K562 (cell line): Measurements from ENCODE around the gene WDR46. TPM values are rescaled to one million over a fixed set of nuclear protein-coding genes. Genes with fewer than 3 reads are reported as not detected.

Experiments used
- AFF1 ChIP-seq, 2 experiments: fragments of 450-650 bp; IDR thresholded peaks; 2 replicates each; pipeline ENCODE4 v1.6.1; 2018; ENCODE audit warnings: mild to moderate bottlenecking in 2 of 2, low read depth in 1 of 2; ENCODE audit not compliant: partially characterized antibody in 2 of 2
- ATF4 ChIP-seq: fragments of 450-650 bp; formaldehyde crosslinking; IDR thresholded peaks from 2 replicates; pipeline ENCODE4 v1.4.0; 2022; ENCODE audit warnings: mild to moderate bottlenecking, moderate library complexity
- CREBBP ChIP-seq: IDR thresholded peaks from one replicate; pipeline ENCODE4 v1.6.1; 2012; ENCODE audit warnings: low read depth, mild to moderate bottlenecking, control low read depth, inconsistent platforms, low read length
- DPF2 ChIP-seq: fragments of 450-650 bp; IDR thresholded peaks from 2 replicates; pipeline ENCODE4 v1.6.1; 2016
- ESRRB ChIP-seq: fragments of 250-450 bp; sonication (Bioruptor Pico); IDR thresholded peaks from 2 replicates; pipeline ENCODE4 v1.5.0; 2020; ENCODE audit warnings: mild to moderate bottlenecking, moderate library complexity, borderline replicate concordance
- GMEB1 ChIP-seq: fragments of 250-450 bp; sonication (Bioruptor Pico); IDR thresholded peaks from 2 replicates; pipeline ENCODE4 v1.4.0; 2020; ENCODE audit warnings: mild to moderate bottlenecking
- HDAC1 ChIP-seq, 2 experiments: fragments of 450-650 bp; IDR thresholded peaks; 2 replicates each; pipeline ENCODE4 v1.6.1; 2016 to 2017; ENCODE audit warnings: inconsistent platforms in 1 of 2, mild to moderate bottlenecking in 1 of 2, moderate library complexity in 1 of 2
- MCM7 ChIP-seq, 2 experiments: fragments of 450-650 bp; IDR thresholded peaks; 2 replicates each; pipeline ENCODE4 v1.6.1; 2016 to 2018
- PHF8 ChIP-seq: fragments of 200-600 bp; sonication (generic); IDR thresholded peaks from 2 replicates; pipeline ENCODE4 v1.6.1; 2012; ENCODE audit warnings: mixed run types, mild to moderate bottlenecking, inconsistent platforms, low read length, moderate library complexity, borderline replicate concordance
- PML ChIP-seq: IDR thresholded peaks from 2 replicates; pipeline ENCODE4 v1.6.1; 2012; ENCODE audit warnings: low read length, inconsistent platforms
- POU5F1 ChIP-seq: fragments of 150-350 bp; IDR thresholded peaks from 2 replicates; pipeline ENCODE4 v1.6.1; 2014; ENCODE audit warnings: borderline replicate concordance, low read length, low read depth, mild to moderate bottlenecking; ENCODE audit not compliant: partially characterized antibody
- RNF219 ChIP-seq: fragments of 250-450 bp; sonication (Bioruptor Pico); IDR thresholded peaks from 2 replicates; pipeline ENCODE4 v1.5.0; 2022; ENCODE audit warnings: mild to moderate bottlenecking
- ZNF347 ChIP-seq: fragments of 450-650 bp; formaldehyde crosslinking; IDR thresholded peaks from 2 replicates; pipeline ENCODE4 v1.4.0; 2020; ENCODE audit warnings: low read depth, mild to moderate bottlenecking, moderate library complexity
- ZNF830 ChIP-seq: fragments of 250-450 bp; sonication (Bioruptor Pico); IDR thresholded peaks from 2 replicates; pipeline ENCODE4 v1.5.0; 2021; ENCODE audit warnings: mild to moderate bottlenecking
- polyA plus RNA-seq, 8 experiments: library from polyadenylated mRNA; depleted of rRNA in 4 of 8; stranded (reverse) in 5 of 8; unstranded in 3 of 8; fragments of >200 nt; fragmentation: Nextera tagmentation in 2 of 8; fragmentation: Illumina TruSeq in 1 of 8; extraction: Ambion mirVana in 2 of 8; extraction: Trizol in 1 of 8; gene quantifications; 2 replicates each; pipeline versions ENCODE4 v1.2.1 to v1.2.3, GENCODE V29; 2011 to 2014; ENCODE audit warnings: inconsistent platforms in 1 of 8, missing spikeins in 1 of 8
- total RNA-seq, 7 experiments: library from RNA; depleted of rRNA in 6 of 7; stranded (reverse); fragments of >200 nt in 6 of 7; fragmentation: Illumina TruSeq in 2 of 7; extraction: Trizol in 2 of 7; gene quantifications; 2 replicates each; pipeline versions ENCODE4 v1.2.1 to v1.2.3, GENCODE V29; 2011 to 2021; ENCODE audit warnings: low replicate concordance in 1 of 7
- TF ChIP-seq, protein P1 (sequence below): fragments of 450-650 bp; formaldehyde crosslinking; IDR thresholded peaks from 2 replicates; pipeline ENCODE4 v1.4.0; 2022; ENCODE audit warnings: missing genetic modification characterization
- TF ChIP-seq, protein P2 (sequence below): fragments of 450-650 bp; formaldehyde crosslinking; IDR thresholded peaks from 2 replicates; pipeline ENCODE4 v1.4.0; 2020; ENCODE audit warnings: mild to moderate bottlenecking, moderate library complexity

Gene WDR46
- total and polyA plus RNA-seq, 9 of the 15 experiments (the other 6 are each of a cell fraction or from before 2014, with no cell fraction given): 8.9 to 146 (median 93.1) TPM

- TF ChIP-seq POU5F1 (no peak), PHF8 (peak; percentile 76), GMEB1 (CRISPR knock-in tag) (0 out of 2 replicates have a peak, but pooled peaks have one; percentile 37), ESRRB (CRISPR knock-in tag) (no peak), RNF219 (CRISPR knock-in tag) (no peak), MCM7 (IDR thresholded peaks at IDR 0.05) (no peak), DPF2 (no peak), AFF1 (IDR thresholded peaks at IDR 0.05; ENCODE audit: low read depth in 1 of 2, partially characterized antibody in 2 of 2) (no peak), ZNF830 (peak; percentile 64; the same call in 1 of the 2 replicates), CREBBP (no peak), HDAC1 (IDR thresholded peaks at IDR 0.05) (no peak), ATF4 (CRISPR knock-in tag) (peak; percentile 51; the same call in 1 of the 2 replicates), PML (no peak), ZNF347 (CRISPR knock-in tag) (0 out of 2 replicates have a peak, but pooled peaks have one; percentile 13)
- TF ChIP-seq, protein P1, sequence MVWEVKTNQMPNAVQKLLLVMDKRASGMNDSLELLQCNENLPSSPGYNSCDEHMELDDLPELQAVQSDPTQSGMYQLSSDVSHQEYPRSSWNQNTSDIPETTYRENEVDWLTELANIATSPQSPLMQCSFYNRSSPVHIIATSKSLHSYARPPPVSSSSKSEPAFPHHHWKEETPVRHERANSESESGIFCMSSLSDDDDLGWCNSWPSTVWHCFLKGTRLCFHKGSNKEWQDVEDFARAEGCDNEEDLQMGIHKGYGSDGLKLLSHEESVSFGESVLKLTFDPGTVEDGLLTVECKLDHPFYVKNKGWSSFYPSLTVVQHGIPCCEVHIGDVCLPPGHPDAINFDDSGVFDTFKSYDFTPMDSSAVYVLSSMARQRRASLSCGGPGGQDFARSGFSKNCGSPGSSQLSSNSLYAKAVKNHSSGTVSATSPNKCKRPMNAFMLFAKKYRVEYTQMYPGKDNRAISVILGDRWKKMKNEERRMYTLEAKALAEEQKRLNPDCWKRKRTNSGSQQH (CRISPR knock-in tag): peak; percentile 65; the same call in 1 of the 2 replicates
- TF ChIP-seq, protein P2, sequence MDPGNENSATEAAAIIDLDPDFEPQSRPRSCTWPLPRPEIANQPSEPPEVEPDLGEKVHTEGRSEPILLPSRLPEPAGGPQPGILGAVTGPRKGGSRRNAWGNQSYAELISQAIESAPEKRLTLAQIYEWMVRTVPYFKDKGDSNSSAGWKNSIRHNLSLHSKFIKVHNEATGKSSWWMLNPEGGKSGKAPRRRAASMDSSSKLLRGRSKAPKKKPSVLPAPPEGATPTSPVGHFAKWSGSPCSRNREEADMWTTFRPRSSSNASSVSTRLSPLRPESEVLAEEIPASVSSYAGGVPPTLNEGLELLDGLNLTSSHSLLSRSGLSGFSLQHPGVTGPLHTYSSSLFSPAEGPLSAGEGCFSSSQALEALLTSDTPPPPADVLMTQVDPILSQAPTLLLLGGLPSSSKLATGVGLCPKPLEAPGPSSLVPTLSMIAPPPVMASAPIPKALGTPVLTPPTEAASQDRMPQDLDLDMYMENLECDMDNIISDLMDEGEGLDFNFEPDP (CRISPR knock-in tag): 0 out of 2 replicates have a peak, but pooled peaks have one; percentile 75
Measured at GRCh38 chr6:33298773-33299236, 9.8 kb upstream of the WDR46 start, which contains the start of gene RGL2 (continued).
